HG03280 (cell line): Measurements from ENCODE around the gene ARL5C.

ENCODE experiments used
- ATAC-seq: cut with Tn5 transposase; IDR thresholded peaks from one replicate; pipeline ENCODE4 v1.9.1; 2021; ENCODE audit warnings: mild to moderate bottlenecking, moderate library complexity; ENCODE audit not compliant: unreplicated experiment

ARL5C gene

DNA sequence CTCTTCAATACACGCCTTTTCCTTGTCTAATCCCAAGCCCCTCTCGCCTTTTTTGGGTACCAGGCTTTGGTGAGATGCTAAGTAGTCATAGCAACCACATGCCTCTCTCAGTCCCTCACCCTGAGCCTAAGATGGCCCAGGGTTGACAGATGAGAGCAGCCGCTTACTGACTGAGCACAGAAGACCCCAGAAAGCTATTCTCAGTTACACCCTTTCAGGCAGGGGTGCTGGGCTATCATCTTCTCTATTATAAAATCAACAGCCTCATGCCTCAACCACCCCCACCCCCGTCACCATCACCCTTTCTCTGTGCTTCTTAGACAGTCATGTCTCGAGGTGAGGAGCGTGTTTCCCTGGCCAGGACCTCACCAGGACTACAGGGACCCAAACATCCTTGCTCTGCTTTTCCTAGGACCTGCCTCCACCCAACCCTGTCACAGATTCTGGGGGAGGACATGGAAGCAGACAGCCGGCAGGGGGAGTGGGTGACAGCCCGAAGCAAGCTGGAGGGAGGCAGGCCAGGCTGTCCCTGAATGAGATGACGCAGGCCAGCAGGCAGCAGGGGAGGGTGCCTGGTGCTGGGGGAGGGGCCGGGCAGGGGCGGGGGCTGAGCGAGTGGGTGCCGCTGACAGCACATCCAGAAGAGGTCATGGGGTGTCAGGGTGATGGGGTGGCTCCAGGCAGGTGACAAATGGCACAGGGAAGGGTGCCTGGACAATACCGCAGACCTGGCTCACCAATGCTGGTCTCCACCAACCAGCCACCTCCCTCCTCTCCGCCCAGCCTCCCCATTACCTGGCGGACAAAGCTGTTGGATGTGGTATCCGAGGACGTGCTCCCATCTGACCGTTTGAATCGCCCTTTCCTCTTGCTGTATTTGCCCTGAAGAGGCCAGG is 28.4 kb upstream of the ARL5C start:
- no peak for ATAC-seq

DNA sequence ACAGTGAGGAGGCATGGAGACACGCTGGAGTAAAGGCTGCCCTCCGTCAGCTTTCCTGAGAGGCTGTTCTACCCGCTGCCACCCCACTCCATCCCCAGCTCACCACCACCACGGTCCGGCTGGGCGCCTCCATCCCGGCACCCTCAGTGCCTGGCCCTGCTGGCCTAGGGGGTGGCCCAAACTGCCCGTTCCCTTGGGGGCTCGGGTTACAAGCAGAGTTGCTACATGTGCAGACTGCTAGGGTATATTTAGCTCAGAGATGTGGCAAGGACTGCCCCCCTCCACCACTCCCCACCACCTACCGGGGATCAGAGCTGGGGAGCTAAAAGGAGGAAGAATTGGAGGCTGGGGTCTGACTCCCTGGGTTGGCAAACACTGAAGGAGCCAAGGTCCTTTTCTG is 27.4 kb upstream of the ARL5C start:
- no peak for ATAC-seq

DNA sequence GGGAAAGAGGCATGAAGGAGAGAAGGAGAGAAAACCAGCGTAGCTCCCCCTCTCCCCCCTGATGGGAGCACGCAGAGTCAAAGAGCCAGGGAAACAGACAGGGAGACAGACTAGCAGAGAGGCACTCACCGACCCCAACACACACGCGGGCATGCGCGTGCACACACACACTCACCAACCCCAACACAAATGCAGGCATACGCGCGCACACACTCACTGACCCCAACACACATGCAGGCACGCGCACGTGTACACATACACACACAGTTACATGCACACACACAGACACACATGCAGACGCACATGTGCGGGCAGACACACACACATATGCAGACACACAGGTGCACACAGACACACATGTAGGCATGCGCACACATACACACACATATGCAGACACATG is 26.9 kb upstream of the ARL5C start:
- no peak for ATAC-seq

DNA sequence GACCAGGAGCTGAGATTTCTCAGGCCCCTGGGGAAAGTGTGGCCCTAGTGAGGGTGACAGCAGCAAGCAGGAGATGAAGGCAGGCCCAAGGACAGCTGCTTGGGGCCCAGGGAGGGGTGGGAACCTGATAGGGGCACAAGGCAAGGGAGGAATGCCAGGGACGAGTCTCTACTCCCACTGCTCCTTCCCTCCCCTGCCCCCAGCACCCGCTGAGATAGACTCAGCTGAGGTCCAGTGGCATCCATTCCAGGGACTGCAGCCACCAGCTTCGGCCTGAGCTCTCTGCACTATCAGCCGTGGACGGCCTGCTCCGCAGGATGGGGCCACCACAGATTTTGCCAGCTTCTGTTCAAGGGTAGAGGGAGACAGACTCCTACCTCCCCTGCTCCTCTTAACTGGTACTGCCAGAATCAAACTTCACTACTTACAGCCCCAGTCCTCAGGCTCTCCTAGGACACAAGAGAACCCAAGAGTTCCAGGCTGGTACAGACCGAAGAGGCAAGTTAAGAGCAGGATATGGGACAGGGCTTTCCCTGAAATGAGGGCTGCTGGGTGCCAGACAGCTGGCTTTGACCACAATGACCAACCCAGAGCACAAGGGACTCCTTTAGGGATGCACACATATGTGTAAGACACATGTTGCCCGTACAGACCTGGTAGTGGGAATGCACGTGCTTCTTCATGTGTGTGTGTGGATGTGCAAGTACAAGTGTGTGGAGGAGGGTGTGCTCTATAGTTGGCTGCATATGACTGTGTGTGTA is 26.0 kb upstream of the ARL5C start:
- no peak for ATAC-seq

- no peak for ATAC-seq
Measured at GRCh38 chr17:39187152-39187830, 21.3 kb upstream of the ARL5C start.

GRCh38 chr17:39186481-39187002 is 20.6 kb upstream of the ARL5C start:
- no peak for ATAC-seq

DNA sequence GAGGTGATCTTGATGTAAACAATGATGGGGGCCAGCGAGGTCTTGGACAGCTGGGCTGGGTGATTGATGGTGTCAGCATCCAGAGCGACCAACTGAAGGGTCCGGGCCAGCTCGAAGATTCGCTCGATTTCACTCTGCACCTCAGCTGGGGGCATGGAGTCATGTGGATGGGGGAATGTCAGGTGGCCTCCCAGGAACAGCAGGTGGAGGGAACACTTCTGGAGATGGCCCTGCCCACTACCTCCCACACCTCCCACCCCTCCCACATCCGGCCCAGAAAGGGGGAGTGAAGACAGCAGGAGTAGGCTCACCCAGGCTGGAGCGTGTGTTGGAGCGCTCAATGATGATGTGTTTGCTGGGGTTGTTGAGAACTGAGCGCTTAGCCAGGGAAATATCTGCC is 17.8 kb upstream of the ARL5C start:
- ATAC-seq = no peak

DNA sequence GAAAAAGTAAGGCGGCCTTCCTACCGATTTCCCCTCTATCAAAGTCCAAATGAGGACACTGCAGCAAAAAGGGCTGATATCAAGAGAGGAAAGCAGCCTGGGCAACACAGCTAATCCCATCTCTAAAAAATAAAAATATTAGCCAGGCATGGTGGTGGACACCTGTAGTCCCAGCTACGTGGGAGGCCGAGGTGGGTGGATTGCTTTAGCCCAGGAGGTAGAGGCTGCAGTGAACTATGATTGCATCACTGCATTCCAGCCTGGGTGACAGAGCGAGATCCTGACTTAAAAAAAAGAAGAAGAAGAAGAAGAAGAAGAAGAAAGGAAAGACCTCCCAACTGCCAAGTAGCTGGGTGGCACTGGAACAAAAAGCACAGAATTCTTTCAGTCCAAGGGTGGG is 17.1 kb upstream of the ARL5C start:
- ATAC-seq = no peak

DNA sequence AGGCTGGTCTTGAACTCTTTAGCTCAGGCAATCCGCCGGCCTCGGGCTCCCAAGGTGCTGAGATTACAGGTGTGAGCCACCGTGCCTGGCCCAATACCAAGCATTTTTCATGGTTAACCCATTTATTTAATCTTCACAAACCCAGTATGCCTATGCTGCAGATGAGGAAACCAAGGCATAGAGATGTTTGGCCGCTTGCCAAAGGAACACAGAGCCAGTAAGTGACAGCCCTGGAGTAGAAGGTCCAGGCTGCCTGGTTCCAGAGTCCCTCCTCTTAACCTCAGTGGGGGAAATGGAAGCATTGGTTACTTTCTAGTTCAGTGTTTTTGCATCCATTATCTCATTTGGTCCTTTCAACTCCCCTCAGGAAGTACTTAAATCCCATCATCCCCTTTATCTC is 15.3 kb upstream of the ARL5C start:
- ATAC-seq = no peak

GRCh38 chr17:39178536-39178935 is 12.6 kb upstream of the ARL5C start:
- ATAC-seq = no peak

DNA sequence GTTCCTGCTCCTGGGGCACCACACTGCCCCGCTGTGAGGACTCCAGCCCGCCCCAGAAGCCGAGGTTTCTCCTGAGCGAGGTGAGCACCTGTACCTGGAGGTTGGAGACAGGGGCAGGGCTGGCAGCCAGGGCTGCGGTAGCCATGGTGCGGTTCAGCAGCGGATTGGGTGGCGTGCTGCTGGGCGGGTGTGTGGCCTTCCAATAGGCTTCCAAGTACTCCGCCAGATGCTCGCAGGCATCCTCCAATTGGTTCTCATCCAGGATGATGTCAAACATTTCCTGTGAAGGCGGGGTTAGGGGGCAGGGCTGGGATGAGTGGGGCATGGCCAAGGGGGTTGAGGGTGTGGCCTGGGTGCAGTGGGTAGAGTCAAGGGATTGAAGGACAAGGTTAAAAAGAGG is 11.3 kb upstream of the ARL5C start:
- no peak for ATAC-seq

GRCh38 chr17:39175695-39176093 is 9.7 kb upstream of the ARL5C start:
- no peak for ATAC-seq

GRCh38 chr17:39174920-39175694 is 9.1 kb upstream of the ARL5C start:
- ATAC-seq = no peak

- no peak for ATAC-seq
Measured at GRCh38 chr17:39173526-39174274, 7.7 kb upstream of the ARL5C start.

- no peak for ATAC-seq
Measured at GRCh38 chr17:39173080-39173479, 7.1 kb upstream of the ARL5C start.

GRCh38 chr17:39171933-39172332 is 6.0 kb upstream of the ARL5C start:
- ATAC-seq = no peak

GRCh38 chr17:39170558-39170957 is 4.6 kb upstream of the ARL5C start:
- ATAC-seq = no peak

DNA sequence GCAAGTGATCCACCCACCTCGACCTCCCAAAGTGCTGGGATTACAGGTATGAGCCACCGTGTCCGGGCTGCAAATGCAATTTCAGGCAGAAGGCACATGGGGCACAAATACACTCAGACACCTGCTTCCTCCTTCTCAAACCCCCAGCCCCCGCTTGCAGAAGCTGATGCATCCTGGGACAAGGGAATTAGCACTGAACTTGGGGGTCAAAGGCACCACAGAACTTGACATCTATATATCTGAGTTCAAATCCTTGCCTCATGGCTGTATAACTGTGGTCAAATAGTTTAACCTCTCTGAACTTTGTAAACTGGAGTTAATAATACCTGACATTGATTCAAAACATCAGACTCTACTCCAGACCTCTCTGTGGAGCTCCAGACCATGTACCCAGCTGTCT is 4.1 kb upstream of the ARL5C start:
- ATAC-seq = no peak

DNA sequence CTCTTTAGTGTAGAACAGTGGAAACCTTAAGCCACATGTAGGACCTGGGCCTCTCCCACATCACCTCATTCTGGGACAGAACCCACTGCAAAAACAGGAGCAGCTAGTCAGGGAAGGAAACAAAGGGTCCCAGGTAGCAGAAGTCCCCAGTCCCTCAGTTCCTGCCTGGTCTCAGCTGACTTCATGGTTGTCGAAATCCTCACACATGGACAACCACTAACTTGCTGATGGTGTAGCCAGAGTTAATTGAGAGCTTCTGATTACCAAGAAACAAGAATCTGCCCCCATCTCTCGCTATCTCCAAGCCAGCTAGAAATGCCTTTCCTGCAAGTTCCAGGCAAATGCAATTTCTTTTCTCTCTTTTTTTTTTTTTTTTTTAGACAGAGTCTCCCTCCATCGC is 3.6 kb upstream of the ARL5C start:
- no peak for ATAC-seq

GRCh38 chr17:39169101-39169500 is 3.1 kb upstream of the ARL5C start:
- ATAC-seq = no peak
